HG03196 (cell line): Measurements from ENCODE around the gene ZNF565.
A peak's percentile ranks its signal among the peaks of the same experiment; 100 is the strongest.
"Not testable (repeated sequence)": the region's sequence is repeated elsewhere in the genome, so short reads cannot be mapped to it uniquely, and the experiment has no call there.

Experiments used
- ATAC-seq: cut with Tn5 transposase; IDR thresholded peaks from one replicate; pipeline ENCODE4 v1.9.1; 2021; ENCODE audit not compliant: unreplicated experiment

Gene ZNF565

DNA sequence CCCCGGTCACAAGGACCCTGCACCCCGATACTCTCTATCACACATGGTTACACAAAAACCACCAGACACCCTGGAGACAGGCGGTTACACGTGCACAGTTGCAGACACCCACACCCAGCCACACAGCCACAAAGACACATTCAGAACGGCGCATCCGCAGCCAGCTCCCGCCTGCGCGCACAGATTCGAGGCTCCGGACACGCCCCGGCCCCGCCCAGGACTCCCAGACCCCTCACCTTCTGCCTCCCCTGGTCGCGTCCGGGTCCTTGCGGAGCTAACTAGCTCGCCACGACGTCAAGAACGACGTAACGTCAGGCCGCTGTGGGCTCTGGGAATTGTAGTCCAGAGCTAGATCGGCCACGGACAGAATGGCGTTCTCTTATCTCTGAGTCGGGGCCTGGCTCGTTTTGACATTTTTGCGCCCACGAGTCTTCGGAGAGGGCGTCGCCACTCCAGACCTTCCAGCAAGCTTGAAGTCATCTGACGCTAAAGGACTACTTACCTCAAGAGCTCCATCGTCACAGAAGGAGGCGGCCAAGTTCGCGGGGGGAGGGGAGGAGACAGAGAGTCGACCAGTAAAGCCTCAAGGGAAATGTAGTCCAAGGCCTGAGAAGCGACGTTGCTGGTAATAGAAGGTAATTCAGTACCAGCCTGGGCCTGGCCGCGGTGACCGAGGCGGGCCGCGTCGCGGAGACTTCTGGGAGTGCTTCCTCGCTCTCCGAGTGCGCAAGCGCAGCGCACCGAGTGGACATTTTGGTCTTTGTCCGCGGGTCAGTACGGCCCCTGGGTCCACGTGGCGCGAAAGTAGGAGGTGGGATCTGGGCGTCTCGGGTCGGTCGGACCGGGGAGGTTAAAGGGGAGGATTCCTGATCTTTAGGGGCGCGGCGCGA, at the start of gene ZNF565, which contains the start of gene ZNF146:
Gene ZNF565 (minus strand): TSS at position 280 of the 890 bp plus-strand sequence. CDS start 12,680 bp downstream, outside the sequence.
Gene ZNF146 (plus strand): TSS at position 721 of the 890 bp plus-strand sequence. CDS start 21,335 bp downstream, outside the sequence.
- ATAC-seq, result peak; percentile 88

- ATAC-seq, result no peak
These were observed 44.7 kb upstream of the ZNF565 start for GRCh38 chr19:36259211-36259610.

GRCh38 chr19:36258028-36258875, 43.8 kb upstream of the ZNF565 start:
- no peak for ATAC-seq

GRCh38 chr19:36257520-36257876, 43.0 kb upstream of the ZNF565 start:
- ATAC-seq, result no peak

DNA sequence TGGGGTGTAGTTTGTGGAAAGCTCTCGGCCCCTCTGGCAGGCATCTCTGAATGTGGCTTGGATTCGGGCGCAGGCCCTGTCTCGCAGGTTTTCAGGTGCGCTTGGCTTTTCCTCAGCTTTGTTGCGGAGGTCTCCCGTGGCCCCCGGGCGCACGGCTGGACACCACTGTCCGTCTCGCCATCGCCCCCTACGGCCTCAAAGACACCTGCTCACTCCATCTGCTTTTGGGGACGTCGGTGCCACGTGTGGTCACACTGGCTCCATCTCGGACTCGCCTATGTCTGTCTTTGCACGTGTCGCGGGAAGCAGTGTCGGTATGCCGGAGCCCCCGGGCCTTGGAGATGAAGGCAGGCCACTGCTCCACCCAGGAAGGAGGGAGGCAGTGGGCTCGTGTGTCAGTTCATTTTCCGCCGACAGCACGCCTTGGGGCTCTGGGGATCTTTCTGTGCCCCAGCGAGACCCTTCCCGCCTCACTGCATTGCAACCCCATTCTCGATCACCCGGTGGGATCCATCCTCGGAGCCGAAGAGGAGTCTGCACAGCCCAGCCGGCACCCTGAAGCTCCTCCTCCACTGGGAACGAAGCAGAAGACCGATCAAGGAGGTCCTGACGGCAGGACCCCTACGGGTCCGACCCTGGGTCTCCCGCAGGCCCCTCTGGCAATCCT, 42.5 kb upstream of the ZNF565 start:
- no peak for ATAC-seq

DNA sequence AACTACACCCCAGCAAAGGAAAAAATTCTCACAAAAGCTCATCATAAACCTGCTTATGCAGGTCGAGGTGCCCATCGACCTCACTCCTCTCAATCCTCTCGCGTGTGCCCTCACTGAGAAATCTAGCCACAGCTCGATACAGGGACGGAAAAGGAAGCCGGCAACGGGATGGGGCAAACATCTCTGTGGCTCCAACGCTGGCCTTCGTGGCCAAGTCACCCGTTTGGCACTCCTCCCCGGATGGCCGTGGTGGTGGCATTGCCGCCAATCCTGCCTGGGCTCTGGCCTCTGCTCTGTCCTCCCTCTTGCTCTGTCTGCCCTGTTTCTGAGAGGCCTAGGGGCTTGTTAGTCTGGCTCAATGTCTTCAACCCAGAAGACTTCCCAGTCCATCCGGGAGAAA, 41.6 kb upstream of the ZNF565 start:
- no peak for ATAC-seq

DNA sequence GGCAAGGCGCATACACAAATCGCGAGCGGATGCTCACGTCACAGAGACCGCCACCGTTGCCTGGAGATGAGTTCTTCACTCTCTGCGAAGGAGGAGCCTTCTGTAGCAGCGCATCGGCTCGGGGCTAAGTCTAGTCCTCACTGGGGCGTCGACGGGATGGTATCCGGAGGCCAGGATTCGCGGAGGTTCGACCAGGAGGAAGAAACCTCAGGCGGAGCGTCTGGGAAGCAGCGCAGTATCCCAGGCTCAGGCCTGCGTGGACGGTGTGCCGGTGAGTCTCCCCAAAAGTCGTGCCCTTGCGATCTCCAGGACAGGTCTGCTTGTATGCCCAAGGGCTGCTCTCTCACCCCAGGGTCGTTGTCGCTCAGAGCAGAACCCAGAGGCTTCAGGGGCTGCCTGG, 40.9 kb upstream of the ZNF565 start:
- no peak for ATAC-seq

- no peak for ATAC-seq
These were observed 40.4 kb upstream of the ZNF565 start for GRCh38 chr19:36254848-36255247.

DNA sequence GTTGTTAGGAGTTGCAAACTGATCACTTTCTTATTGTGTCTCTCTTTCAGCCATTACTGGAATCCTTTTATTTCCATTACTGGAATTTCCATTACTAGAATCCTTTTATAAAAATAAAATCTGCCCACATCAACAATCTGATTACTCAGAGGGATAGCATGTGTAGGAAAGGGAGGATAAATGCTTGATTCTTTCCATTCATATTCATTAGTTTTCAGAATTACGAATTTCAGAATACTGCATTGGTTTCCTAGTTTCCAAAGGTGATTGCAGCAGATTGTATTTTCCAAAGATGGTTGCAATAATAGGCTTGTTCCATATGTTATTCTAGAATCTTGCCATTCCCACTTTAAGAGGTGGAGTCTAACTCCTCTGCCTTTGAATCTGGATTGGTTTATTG, 37.6 kb upstream of the ZNF565 start:
- ATAC-seq, result no peak

GRCh38 chr19:36246006-36246481, 31.6 kb upstream of the ZNF565 start:
- no peak for ATAC-seq

- no peak for ATAC-seq
These were observed 30.9 kb upstream of the ZNF565 start for GRCh38 chr19:36245210-36246005.

GRCh38 chr19:36244066-36244465, 29.6 kb upstream of the ZNF565 start:
- ATAC-seq, result no peak

- ATAC-seq, result no peak
These were observed 22.5 kb upstream of the ZNF565 start for GRCh38 chr19:36236946-36237310.

GRCh38 chr19:36236304-36236945, 22.0 kb upstream of the ZNF565 start:
- ATAC-seq, result no peak

DNA sequence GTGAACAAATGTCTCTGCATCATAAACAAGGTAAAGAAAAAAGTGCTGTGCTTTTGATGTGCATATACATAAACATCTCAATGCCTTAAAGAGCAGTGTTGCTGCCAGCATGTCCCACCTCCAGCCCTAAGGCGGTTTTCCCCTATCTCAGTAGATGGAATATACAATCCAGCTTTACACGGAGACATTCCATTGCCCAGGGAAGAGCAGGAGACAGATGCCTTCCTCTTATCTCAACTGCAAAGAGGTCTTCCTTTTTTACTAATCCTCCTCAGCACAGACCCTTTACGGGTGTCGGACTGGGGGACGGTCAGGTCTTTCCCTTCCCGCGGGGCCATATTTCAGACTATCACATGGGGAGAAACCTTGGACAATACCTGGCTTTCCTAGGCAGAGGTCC, 19.2 kb upstream of the ZNF565 start:
- ATAC-seq, result not testable (repeated sequence)

- ATAC-seq, result no peak
These were observed 10.9 kb upstream of the ZNF565 start for GRCh38 chr19:36225219-36225892.

DNA sequence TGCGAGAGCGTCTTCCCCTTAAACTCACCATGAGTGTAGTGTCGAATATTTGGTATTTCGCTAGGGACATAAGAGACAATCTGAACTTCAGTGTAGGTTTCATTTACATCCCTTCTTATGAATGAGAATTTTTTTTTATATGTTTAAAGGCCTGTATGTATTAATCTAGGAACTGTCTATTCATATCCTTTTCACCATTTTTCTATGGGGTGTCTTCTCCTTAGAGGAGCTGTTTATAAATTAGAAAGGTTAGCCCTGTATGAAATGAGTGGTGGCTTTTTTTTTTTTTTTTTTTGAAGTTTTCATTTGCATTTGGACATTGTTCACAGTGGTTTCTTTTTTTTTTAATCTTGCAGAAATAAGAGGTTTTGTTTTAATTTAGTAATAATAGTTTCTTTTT, 8.0 kb upstream of the ZNF565 start:
- no peak for ATAC-seq

GRCh38 chr19:36221474-36221873, 7.0 kb upstream of the ZNF565 start:
- ATAC-seq, result no peak
